CMK (cell line): Measurements from ENCODE around the gene PCED1A.

Source experiments
- DNase-seq: peaks from one replicate; pipeline ENCODE4 v3.0.0-alpha.2; 2010; ENCODE audit warnings: low read depth

Gene PCED1A

DNA sequence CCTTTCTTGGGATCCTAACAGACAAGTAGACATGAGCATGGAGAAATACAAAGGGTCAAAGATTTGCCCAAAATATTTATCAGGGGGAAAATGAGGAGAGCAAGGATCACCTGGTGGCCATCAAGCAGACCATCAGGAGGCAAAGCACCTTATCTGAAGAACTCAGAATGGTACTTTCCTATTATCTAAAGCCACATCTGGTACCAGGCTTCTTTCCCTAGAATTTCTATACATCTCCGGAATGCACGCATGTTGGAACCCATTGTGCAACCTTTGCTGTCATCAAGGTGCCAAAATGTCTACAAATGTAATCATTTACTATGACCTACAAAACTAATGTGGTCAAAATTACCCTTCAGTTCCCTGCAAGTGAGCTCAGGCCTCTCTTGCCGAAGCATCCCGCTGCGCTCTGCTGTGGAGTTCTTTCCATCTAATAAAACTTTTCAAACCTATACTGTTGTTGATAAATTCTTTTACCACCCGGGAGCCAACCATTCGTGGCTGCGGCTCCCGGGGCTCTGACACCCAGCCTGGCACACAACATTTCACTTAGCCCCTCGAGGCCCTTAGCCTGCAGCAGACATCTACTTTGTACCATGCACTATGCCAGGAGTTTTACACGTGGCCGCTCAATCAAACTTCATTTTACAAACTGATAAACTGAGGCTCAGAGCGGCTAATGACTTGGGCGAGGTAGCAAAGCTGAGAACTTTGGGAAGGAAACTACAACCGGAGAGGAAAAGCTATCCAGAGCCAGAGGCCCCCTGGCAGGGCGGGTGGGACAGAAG, 36.2 kb downstream of the PCED1A start:
- DNase-seq = no peak

DNA sequence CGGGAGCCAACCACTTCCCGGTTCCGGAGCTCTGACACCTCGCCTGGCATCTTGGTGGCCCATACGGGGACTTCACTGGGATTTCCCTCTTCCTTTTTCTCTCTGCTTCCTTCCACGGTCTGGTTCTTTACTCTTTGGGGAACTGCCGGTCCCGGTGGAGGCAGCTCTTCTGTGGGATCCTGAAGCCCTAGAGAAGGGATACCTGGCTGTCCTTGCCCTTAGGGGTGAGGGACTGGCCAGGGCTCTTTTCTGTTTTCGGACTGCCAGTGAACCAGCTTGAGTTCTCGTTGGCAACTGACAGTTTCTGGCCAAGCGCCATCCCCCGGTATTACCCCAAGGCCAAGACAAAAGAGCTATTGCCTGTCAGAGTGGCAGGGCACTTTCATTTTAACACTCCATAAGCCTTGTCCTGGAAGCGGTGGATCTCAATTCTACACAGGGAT, 39.1 kb downstream of the PCED1A start:
- peak; percentile 79 for DNase-seq

DNA sequence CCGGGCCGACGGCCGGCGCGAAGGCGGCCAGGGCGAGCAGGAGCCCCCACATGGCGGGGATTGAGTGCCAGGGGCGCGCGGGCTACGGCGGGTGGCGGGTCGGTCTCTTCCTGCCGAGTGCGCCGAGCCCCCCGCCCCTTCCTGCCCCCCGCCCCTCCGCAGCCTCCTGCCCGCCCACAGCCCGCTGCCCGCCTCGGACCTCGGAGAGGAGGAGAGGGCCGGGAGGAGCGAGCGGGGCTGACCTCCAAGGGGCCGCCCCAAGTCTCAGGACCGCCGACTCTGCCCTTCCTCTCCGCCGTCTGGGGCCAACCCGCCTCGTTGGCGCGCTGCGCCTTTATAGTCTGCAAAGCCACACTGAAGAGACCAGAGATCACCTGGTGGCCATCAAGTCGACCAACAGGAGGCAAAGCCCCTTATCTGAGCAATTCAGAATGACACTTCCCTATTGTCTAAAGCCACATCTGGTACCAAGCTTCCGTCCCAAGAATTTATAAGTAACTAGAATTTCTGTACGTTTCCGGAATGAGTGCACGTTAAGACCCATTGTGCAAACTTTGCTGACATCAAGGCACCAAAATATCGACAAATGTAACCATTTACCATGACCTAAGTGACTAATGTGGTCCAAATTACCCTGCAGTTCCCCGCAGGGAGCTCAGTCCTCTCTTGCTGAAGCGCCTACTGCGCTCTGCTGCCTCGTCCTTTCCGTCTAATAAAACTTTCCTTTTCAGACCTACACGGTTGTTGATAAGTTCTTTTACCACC, 39.8 kb downstream of the PCED1A start, which contains the start of gene CPXM1:
CPXM1 (minus strand) TSS at position 107 of the 765 bp plus-strand sequence; CDS start at position 52, 55 bp downstream.
- DNase-seq = peak; percentile 98

DNA sequence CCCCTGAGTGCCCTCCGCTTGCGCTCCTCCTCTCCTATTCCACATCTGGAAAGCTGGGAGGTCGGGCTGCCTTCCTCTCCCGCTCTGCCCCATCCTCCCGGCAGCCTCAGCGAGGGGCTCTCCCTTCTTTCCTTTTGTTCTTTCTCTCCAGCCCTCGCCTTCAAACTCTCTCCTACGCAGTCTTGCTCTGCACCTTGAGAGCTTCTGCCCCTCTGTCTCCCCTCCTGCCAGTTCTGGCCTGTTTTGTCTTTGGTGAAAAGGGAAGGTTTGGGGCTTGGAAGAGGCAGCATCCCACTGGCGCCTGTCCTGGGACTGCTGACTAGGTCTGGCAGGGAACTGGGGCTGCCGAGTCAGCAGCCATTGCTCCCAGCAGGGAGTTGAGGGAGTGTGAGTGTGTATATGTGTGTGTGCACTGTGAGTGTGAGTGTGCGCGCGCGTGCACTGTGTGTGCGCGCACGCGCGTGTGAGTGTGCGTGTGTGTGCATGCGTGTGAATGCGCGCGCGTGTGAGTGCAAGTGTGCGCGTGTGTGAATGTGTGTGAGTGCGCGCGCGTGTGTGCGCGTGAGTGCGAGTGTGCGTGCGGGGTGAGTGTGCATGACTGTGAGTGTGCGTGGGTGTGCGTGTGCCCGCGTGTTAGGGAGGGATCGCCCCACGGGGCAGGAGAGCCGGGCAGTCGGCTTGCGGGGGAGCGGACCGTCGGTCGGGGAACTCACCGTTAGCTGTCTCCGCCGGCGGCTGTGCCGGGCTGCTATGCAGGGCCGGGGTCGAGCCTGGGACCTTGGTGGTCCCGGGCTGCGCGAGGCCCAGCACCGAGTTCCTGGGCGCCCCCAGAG, 40.6 kb downstream of the PCED1A start:
- no peak for DNase-seq

DNA sequence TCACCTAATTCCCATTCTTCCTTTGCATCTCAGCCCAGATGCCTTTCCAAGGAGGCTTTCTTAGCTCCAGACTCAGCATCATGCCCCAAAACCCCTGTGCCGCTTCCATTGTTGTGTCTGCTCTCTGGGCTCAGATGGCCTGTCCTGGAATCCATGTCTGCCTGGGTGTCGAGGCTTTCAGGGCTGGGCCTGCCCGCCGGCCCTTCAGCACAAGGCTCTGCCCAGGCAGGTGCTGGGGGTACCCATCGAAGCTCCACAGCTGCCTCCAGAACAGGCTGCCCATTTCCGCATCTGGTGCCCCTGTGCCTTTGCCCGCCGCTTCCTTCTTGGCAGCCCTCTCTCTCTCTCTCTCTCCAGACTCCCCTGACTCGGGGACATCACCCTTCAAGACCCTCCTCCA, 41.2 kb downstream of the PCED1A start:
- DNase-seq = no peak

DNA sequence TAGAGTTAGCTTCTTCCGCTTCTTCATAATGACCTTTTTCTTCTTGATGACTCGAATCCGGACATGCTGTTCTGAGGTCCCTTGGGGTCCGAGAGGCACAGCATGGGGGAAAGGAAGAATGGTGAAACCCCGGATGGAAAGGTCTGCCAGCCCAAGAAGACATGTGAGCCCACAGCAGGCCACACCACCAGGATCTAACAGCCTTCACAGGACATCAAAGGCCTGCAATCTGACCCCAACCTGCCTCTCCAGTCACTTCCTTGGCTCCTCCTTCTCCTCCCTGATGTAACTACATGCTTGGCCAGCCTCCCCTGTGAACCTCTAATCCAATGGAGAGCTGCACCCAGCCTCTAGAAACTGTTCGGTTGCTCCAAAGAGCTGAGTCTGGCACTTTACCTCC, 41.6 kb downstream of the PCED1A start:
- no peak for DNase-seq

DNA sequence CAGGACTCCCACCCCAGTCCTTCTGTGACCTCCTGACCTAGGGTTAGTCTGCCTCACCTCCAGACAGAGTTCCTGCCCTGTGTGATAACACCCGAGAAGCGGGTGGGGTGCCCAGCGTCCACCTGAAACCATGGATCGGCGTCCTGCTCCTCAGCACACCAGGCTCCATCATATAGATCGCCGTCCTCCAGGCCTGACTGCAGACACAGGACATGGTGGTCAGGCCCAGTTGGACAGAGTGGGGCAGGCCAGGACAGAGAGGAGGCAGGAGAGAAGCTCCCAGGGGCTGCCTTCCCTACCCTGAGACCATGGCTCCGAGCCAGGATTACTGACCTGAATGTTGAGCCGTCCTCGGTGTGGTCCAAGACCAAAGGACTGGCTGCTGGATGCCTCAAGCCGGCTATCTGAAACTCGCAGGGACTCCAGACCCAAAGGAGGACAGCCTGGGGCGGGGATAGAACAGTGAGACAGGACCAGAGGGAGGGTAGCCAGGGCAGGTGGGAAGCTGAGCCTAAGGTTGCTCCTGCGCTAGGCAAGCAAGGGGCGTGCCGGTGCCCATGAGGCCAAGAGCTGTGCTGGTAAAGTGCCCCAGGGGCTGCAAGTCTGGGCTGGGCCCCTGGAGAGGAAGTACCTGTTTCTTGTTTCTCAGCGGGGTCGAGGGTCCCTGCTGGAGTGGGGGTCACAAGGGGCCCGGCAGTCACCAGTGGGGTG, 42.2 kb downstream of the PCED1A start:
- DNase-seq = no peak

DNA sequence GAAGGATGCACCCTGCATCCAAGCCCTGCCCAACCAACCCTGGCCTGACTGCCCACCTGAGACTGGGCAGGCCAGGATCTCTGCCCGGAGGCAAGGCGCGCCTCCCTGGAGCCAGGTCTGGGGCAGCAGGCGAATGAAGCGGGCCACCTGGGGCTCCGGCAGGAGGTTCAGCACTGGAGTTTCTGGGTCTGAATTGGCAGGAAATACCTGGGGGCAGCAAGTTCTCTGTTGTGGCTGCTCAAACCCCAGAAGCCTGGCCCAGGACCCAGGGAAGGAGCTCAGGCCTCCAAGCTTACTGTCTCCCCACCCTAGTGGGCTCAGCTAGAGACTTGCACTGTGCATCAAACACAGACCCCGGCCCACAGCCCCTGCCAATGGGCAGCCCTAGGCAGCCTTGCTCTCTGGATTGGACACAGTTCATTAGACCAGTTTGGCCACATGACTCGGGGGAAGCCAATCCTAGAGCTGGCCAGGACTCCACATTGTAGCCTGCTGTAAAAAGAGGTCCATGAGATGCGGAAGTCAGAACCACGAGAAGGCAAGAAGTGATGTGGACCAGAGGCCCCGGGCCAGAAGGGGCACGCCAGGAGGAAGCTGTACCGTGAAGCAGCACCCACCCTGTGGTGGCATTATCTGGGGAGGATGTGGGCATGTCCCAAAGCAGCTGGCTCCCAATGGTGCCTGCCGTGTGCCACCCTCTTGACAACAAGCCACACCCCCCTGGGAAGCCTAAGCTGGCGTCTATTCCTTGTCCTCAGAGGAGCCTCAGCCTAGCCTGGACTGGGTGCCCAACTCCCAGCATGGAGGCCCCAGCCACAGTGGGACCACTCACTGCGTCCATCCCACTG, 43.1 kb downstream of the PCED1A start:
- DNase-seq = no peak

DNA sequence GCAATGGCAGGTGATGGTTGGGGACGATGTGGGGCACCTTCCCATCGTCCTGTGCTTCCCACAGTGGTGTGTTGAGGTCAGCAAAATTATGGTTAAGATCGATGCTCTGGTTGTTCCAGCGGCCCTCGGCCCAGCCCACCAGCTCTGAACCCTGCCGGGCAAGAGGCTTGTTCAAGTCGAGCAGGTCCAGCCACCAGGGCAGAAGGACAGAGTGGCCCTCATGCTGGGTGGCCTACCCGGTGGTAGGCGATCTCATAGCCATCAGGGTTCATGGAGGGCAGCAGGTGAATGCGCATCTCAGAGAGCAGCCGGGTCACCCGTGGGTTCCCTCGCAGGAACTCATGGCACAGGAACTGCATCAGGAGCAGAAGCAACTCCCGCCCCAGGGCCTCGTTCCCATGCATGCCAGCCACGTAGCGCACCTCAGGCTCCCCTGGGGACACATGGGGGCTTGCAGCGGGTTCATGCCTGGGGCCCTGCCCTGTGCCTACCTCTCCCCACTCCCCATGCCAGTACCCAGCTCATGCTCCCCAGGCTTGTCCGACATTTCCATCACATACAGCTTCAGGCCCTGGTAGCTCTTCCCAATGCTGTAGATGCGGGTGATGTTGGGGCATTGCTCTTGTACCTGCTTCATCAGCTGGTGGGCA, 44.3 kb downstream of the PCED1A start:
- DNase-seq = no peak

DNA sequence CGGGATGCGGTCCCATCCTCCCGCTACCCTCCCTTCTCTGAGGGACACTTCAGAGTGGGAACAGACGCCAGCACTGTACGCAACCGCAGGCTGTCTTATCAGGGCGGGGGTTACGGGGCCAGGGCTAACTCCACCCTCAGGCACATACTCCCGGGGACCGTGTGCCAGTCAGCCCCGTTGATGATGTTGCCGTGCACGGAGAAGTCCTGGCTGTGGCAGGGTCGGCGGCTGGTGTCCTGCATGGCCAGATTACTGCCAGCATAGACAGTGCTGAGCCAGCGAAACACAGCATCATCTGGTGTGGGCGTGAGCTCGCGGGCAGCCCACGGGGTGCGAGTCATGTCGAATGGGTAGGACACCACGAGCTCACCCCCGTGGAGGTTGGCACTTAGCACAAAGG, 45.0 kb downstream of the PCED1A start:
- DNase-seq = no peak

DNA sequence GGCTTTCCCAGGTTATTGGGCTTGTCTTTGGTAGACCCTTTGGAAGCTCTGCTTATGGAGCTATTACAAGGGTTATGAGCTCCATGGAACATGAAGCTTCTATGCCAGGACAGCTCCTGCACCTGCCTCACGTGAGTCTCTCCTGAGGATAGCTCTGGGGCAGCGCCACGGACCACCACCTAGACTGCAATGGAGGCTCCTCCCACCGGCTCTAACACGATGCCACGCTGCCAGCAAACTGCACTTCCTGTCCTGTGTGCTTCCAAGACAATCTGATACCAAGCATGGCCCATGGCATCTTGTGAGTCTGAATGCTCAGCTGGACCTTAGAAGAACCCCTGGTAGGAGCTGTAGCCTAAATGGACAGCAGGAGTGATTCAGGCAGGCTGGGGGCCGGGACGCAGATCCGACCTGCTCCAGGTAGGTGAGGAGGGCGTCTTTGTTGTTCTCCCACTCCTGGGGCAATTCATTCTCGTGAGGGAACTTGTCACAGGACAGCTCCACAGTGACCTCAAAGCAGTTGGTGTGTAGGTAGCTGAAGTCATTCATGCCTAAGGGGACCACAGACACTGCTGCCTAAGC, 45.5 kb downstream of the PCED1A start:
- DNase-seq = no peak

DNA sequence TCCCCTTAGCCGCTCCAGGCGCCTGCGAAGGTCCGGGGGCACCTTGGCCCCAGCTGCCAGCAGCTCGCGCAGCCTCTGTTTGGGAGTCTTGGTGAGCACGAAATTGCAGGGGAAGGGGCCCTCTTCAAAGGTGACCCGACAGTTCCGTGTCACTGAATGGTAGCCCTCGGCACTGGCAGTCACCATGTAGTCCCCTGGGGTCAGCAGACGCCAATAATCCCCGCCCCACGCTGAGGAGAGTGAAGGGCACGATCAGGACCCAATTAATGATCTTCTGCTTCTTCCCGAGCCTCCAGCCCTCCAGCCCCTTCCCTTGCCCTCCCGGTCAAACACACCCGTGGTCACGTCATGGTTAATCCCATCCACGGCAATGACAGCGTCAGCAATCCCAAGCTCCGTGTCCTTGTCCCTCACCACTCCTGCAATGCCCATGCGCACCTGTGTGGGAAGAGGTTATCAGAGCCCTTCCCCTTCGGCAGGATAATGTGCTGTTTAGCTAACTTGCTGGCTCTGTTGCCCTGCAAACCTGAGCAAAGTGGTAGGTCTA, 46.2 kb downstream of the PCED1A start:
- DNase-seq = no peak

DNA sequence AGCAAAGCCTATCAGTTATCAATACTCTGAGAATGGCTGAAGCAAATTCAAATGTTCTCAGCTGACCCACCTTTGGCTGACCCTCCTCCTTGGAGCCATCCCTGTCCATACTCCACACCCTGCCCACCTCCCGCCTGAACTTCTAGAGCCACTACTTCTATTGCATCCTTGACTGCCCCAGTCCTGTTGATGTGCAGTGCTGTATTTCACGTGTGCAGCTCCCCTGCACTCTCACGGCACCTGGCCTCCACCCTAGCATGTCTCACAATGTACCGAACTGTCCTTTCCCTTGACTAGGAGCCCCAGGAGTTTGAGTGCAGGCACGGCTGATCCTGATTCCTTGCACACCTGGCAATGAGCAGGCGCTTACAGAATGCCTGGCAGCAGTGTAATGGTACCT, 47.0 kb downstream of the PCED1A start:
- no peak for DNase-seq
